ENCODE measurements around the gene TMEM191C.
"Not testable (repeated sequence)": the region's sequence is repeated elsewhere in the genome, so short reads cannot be mapped to it uniquely, and the experiment has no call there.

GRCh38 chr22:21454998-21455333 is 12.2 kb upstream of the TMEM191C start:
- not testable (repeated sequence) for TF ChIP-seq CTCF, EZH2, EZH2phosphoT487 (IDR thresholded peaks at IDR 0.05)
